ENCODE results near the gene ACSBG1. TPM values are rescaled to one million over a fixed set of nuclear protein-coding genes. Genes with fewer than 3 reads are reported as not detected.

ACSBG1 gene
- total and polyA plus RNA-seq, 4 donors: 0.47 to 7.9 (median 2.5) TPM

- ATAC-seq (ENCODE audit: insufficient read depth, low FRiP score) (no peak), DNase-seq (no peak)
- H3K4me3 ChIP-seq: no peak overlapping the region
- H3K27ac ChIP-seq (ENCODE audit: low read depth in 1 of 2, low read length in 1 of 2): no peak overlapping the region
- H3K4me1 ChIP-seq (ENCODE audit: control insufficient read depth in 5 of 5, insufficient read depth in 5 of 5, low read length in 5 of 5): peaks cover 0 to 6% (median 0%) of the 10 kb centered on the region in 5 donors
- H3K9ac ChIP-seq (ENCODE audit: insufficient read depth in 1 of 2, low read length in 2 of 2): no peak overlapping the region
- no peaks in the 10 kb centered on the region for H3K36me3 ChIP-seq (ENCODE audit: control insufficient read depth in 4 of 4, insufficient read depth in 4 of 4, low read length in 4 of 4)
- no peak for TF ChIP-seq CTCF (IDR thresholded peaks at IDR 0.05; ENCODE audit: control extremely low read depth, extremely low read depth)
- H3K27me3 ChIP-seq (ENCODE audit: control insufficient read depth in 3 of 3, insufficient read depth in 3 of 3, low read length in 2 of 3): no peaks in the 10 kb centered on the region
- H3K9me3 ChIP-seq (ENCODE audit: control insufficient read depth in 4 of 4, insufficient read depth in 3 of 4, low read length in 3 of 4): no peaks in the 10 kb centered on the region
- 87 to 91% methylated on average over 3 of the region's 3 CpGs for WGBS, 2 donors
These were observed 109.1 kb downstream of the ACSBG1 start for GRCh38 chr15:78125267-78125666.

DNA sequence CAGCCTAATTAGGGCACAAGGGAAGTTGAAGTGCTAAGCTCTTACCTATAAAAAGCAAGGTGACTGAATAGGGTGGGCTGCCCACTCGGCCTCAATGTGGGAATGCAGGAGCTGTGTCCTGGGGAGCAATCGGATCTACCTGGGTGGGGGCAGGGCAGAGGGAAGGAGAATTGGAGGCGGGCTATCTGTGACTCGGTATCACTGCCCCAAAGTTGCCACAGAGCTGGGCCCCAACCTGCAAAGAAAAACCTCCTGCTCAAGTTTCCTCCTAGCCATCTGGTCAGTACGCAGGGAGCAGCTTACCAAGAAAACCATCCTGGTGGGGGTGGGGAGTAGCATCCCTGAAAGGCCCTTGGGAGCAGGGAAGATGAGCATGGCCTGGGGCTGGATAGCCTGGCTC lies 113.8 kb downstream of the ACSBG1 start:
- no peaks in the 10 kb centered on the region for H3K4me1 ChIP-seq (ENCODE audit: control insufficient read depth in 5 of 5, insufficient read depth in 5 of 5, low read length in 5 of 5)
- ATAC-seq (ENCODE audit: insufficient read depth, low FRiP score) (no peak), DNase-seq (no peak)
- WGBS, 2 donors: 85 to 96% methylated on average over 5 of the region's 5 CpGs
- no peaks in the 10 kb centered on the region for H3K36me3 ChIP-seq (ENCODE audit: control insufficient read depth in 4 of 4, insufficient read depth in 4 of 4, low read length in 4 of 4)
- TF ChIP-seq CTCF (IDR thresholded peaks at IDR 0.05; ENCODE audit: control extremely low read depth, extremely low read depth): no peak
- no peaks in the 10 kb centered on the region for H3K9me3 ChIP-seq (ENCODE audit: control insufficient read depth in 4 of 4, insufficient read depth in 3 of 4, low read length in 3 of 4)
- H3K9ac ChIP-seq (ENCODE audit: insufficient read depth in 1 of 2, low read length in 2 of 2): no peak overlapping the region
- H3K4me3 ChIP-seq: no peak overlapping the region
- no peaks in the 10 kb centered on the region for H3K27me3 ChIP-seq (ENCODE audit: control insufficient read depth in 3 of 3, insufficient read depth in 3 of 3, low read length in 2 of 3)
- H3K27ac ChIP-seq (ENCODE audit: low read depth in 1 of 2, low read length in 1 of 2): no peak overlapping the region

Other genes starting within 250 kb of the ACSBG1 start
- 10 to 100 TPM; 54.5 to 62.9 TPM for gene TBC1D2B, start 156.9 kb downstream of the ACSBG1 start, total RNA-seq
- gene TBC1D2B, start 156.9 kb downstream of the ACSBG1 start, polyA plus RNA-seq: 10 to 100 TPM; 21.8 to 23.3 TPM
- gene SH2D7, start 142.0 kb downstream of the ACSBG1 start, total RNA-seq: under 1 TPM in 1 of 2 donors, not detected in 1; 0.25 TPM
- under 1 TPM in 1 of 2 donors, not detected in 1; 0.04 TPM for gene SH2D7, start 142.0 kb downstream of the ACSBG1 start, polyA plus RNA-seq
- gene CIB2, start 103.1 kb downstream of the ACSBG1 start, total RNA-seq: 1 to 10 TPM; 2.8 to 9.8 TPM
- gene CIB2, start 103.1 kb downstream of the ACSBG1 start, polyA plus RNA-seq: 1 to 10 TPM in 1 of 2 donors, under 1 TPM in 1; 0.95 to 1.5 TPM
- gene IDH3A, start 85.2 kb downstream of the ACSBG1 start, total RNA-seq: 10 to 100 TPM; 55.0 to 83.2 TPM
- 10 to 100 TPM; 28.6 to 36.0 TPM for gene IDH3A, start 85.2 kb downstream of the ACSBG1 start, polyA plus RNA-seq
- 10 to 100 TPM; 42.7 to 74.6 TPM for gene DNAJA4, start 30.0 kb upstream of the ACSBG1 start, total RNA-seq
- 10 to 100 TPM; 19.3 to 25.1 TPM for gene DNAJA4, start 30.0 kb upstream of the ACSBG1 start, polyA plus RNA-seq
- gene SKIC8, start 65.0 kb upstream of the ACSBG1 start, total RNA-seq: 10 to 100 TPM; 45.1 to 64.9 TPM
- 10 to 100 TPM; 51.0 to 57.2 TPM for gene SKIC8, start 65.0 kb upstream of the ACSBG1 start, polyA plus RNA-seq
- gene CRABP1, start 105.8 kb upstream of the ACSBG1 start, total RNA-seq: 1 to 10 TPM in 1 of 2 donors, not detected in 1; 1.1 TPM
- not detected for gene CRABP1, start 105.8 kb upstream of the ACSBG1 start, polyA plus RNA-seq
- 10 to 100 TPM; 56.9 to 71.5 TPM for gene IREB2, start 203.7 kb upstream of the ACSBG1 start, total RNA-seq
- gene IREB2, start 203.7 kb upstream of the ACSBG1 start, polyA plus RNA-seq: 10 to 100 TPM in 1 of 2 donors, 1 to 10 TPM in 1; 9.8 to 19.9 TPM

Measured in lung (tissue), 12 donors.